HG02571 (cell line): ENCODE data around the gene VWA1.
A peak's percentile ranks its signal among the peaks of the same experiment; 100 is the strongest.

Source experiments
- ATAC-seq: cut with Tn5 transposase; IDR thresholded peaks from one replicate; pipeline ENCODE4 v1.9.1; 2021; ENCODE audit warnings: mild to moderate bottlenecking, moderate library complexity; ENCODE audit not compliant: unreplicated experiment

The VWA1 gene

GRCh38 chr1:1435106-1435903 lies at the start of gene VWA1:
Gene VWA1, plus strand, starts transcription at chr1:1435690. Its CDS starts 59 bp downstream, at chr1:1435749.
- no peak for ATAC-seq

- no peak for ATAC-seq
Measured at GRCh38 chr1:1385931-1386330, 49.6 kb upstream of the VWA1 start.

- no peak for ATAC-seq
Measured at GRCh38 chr1:1387098-1388077, 48.1 kb upstream of the VWA1 start.

GRCh38 chr1:1388078-1388472 lies 47.4 kb upstream of the VWA1 start:
- no peak for ATAC-seq

GRCh38 chr1:1390675-1391074 lies 44.8 kb upstream of the VWA1 start:
- no peak for ATAC-seq

- no peak for ATAC-seq
Measured at GRCh38 chr1:1391225-1391624, 44.3 kb upstream of the VWA1 start.

GRCh38 chr1:1393014-1393413 lies 42.5 kb upstream of the VWA1 start:
- no peak for ATAC-seq

GRCh38 chr1:1393428-1393827 lies 42.1 kb upstream of the VWA1 start:
- ATAC-seq: no peak

- no peak for ATAC-seq
Measured at GRCh38 chr1:1394116-1394515, 41.4 kb upstream of the VWA1 start.

GRCh38 chr1:1395166-1395565 lies 40.3 kb upstream of the VWA1 start:
- no peak for ATAC-seq

- ATAC-seq: no peak
Measured at GRCh38 chr1:1397839-1398523, 37.5 kb upstream of the VWA1 start.

GRCh38 chr1:1398677-1399186 lies 36.8 kb upstream of the VWA1 start:
- peak; percentile 3 for ATAC-seq

- ATAC-seq: peak; percentile 85
Measured at GRCh38 chr1:1399187-1399871, 36.2 kb upstream of the VWA1 start, which contains the start of gene CCNL2. Gene CCNL2, minus strand, starts transcription at chr1:1399335. Its CDS starts 29 bp downstream, at chr1:1399306.

- peak; percentile 6 for ATAC-seq
Measured at GRCh38 chr1:1399872-1400575, 35.5 kb upstream of the VWA1 start.

GRCh38 chr1:1400576-1401456 lies 34.7 kb upstream of the VWA1 start:
- ATAC-seq: no peak

GRCh38 chr1:1401457-1402010 lies 34.0 kb upstream of the VWA1 start:
- ATAC-seq: no peak

GRCh38 chr1:1402072-1402900 lies 33.2 kb upstream of the VWA1 start:
- no peak for ATAC-seq
